Heart left ventricle (tissue), 16 donors: Measurements from ENCODE around the gene PFKFB3. TPM values are rescaled to one million over a fixed set of nuclear protein-coding genes. Genes with fewer than 3 reads are reported as not detected.

ENCODE experiments used
- ATAC-seq, 4 donors: fragments of 200-7000 bp; cut with Tn5 transposase; one replicate each; pipeline ENCODE4 v1.9.1; 2020 to 2022; ENCODE audit warnings: moderate library complexity in 4 of 4, mild to moderate bottlenecking in 3 of 4, moderate number of reproducible peaks in 1 of 4
- DNase-seq, 5 donors: peaks; one replicate each; pipeline ENCODE4 v3.0.0-alpha.2; 2020
- H3K27ac ChIP-seq, 12 donors: fragments of 200-600 bp; sonication (generic) in 4 of 12; one replicate each; pipeline versions ENCODE4 v1.5.0 to v1.8.0; 2016 to 2022; ENCODE audit warnings: mild to moderate bottlenecking in 2 of 12
- H3K27me3 ChIP-seq, 9 donors: fragments of 200-600 bp; sonication (generic) in 2 of 9; one replicate each; pipeline versions ENCODE4 v1.5.1 to v1.8.0; 2016 to 2022; ENCODE audit warnings: mild to moderate bottlenecking in 3 of 9
- H3K36me3 ChIP-seq, 9 donors: fragments of 200-600 bp; sonication (generic) in 2 of 9; one replicate each; pipeline versions ENCODE4 v1.5.0 to v1.8.0; 2018 to 2022; ENCODE audit warnings: mild to moderate bottlenecking in 2 of 9
- H3K4me1 ChIP-seq, 12 donors: fragments of 200-600 bp; sonication (generic) in 4 of 12; one replicate each; pipeline versions ENCODE4 v1.5.0 to v1.8.0; 2016 to 2022; ENCODE audit warnings: mild to moderate bottlenecking in 3 of 12
- H3K4me3 ChIP-seq, 12 donors: fragments of 200-600 bp; sonication (generic) in 4 of 12; one replicate each; pipeline versions ENCODE4 v1.5.0 to v1.8.0; 2017 to 2022; ENCODE audit warnings: mild to moderate bottlenecking in 9 of 12, moderate library complexity in 4 of 12
- H3K9me3 ChIP-seq, 12 donors: fragments of 200-600 bp; sonication (generic) in 4 of 12; one replicate each; pipeline versions ENCODE4 v1.5.0 to v1.8.0; 2016 to 2022; ENCODE audit warnings: mild to moderate bottlenecking in 1 of 12
- CTCF ChIP-seq, 12 donors: fragments of 200-600 bp; sonication (generic) in 4 of 12; IDR thresholded peaks; one replicate each; pipeline versions ENCODE4 v1.5.0 to v1.8.0; 2018 to 2022; ENCODE audit warnings: antibody characterized with exemption in 12 of 12, mild to moderate bottlenecking in 5 of 12
- POLR2A ChIP-seq, 2 donors: fragments of 450-650 bp; IDR thresholded peaks; one replicate each; pipeline ENCODE4 v1.6.1; 2017; ENCODE audit warnings: antibody characterized with exemption in 2 of 2, mild to moderate bottlenecking in 2 of 2, moderate library complexity in 2 of 2
- WGBS, 4 donors: extraction: QIAGEN DNeasy Blood & Tissue Kit in 2 of 4; methylation state at CpG; one replicate each; pipeline versions ENCODE4 v1.1.5 to v1.1.7; 2013 to 2018; 5-methylcytosine and 5-hydroxymethylcytosine counted together
- intact Hi-C, 10 donors: fragments of 100-400 bp; cut with DNase I; formaldehyde crosslinking; loops; one replicate each; pipeline versions ENCODE4 v1.11.1 to v1.14.2; 2022
- polyA plus RNA-seq, 2 donors: library from polyadenylated mRNA; stranded (reverse); fragments of 200-250 nt; gene quantifications; one replicate each; pipeline ENCODE4 v1.2.3, GENCODE V29; 2013
- total RNA-seq, 9 donors: library from RNA; depleted of rRNA in 2 of 9; stranded (reverse); fragments of >200 nt in 2 of 9; fragmentation: NEBNext Ultra II Directional in 3 of 9; extraction: Animal tissue kit (Norgen Biotek cat#: 25700) in 3 of 9; gene quantifications; one replicate each; pipeline versions ENCODE4 v1.1.0 to v1.2.4, GENCODE V29; 2016 to 2023
- donor health status: ischemic (EF 13 %, LVEDD 7.1; RV severe dilation, severe dysfunction).
- donor health status: healthy with polysubstance abuse.
- donor health status: DM: no; HTN: yes; CAD: no.
- donor health status: DM: no; HTN: no; CAD: no.
- donor health status: ischemic (EF 25% LVEDD 6.9; RV normal size, moderate dysfunction).
- donor health status: ischemic (EF 25% LVEDD 5.7; RV mildly dilated, moderate dysfunction).
- donor health status: healthy.
- donor health status: DM: yes; HTN: yes; CAD: no.
- donor health status: ischemic (EF 35%, LVEDD 5.7; RV mildly dilated, moderate dysfunction).
- donor health status: nonischemic (EF 11% LVEDD 7.7; RV severe dilation, severe dysfunction).
- donor health status: DM: yes; HTN: yes; CAD: no.
- donor health status: PGD.
- donor health status: ischemic (EF 29% LVEDD 5.4; RV normal size, mild dysfunction).
- donor health status: nonischemic (EF 23%, LVEDD 6.1; RV moderate dilation, normal function).

The PFKFB3 gene
- total and polyA plus RNA-seq, 11 donors, result 6.2 to 53.1 (median 13.4) TPM

- Histone ChIP-seq H3K9me3 (peaks cover 0 to 2% (median 0%) of the 10 kb centered on the region in 12 donors), H3K27ac (no peak overlapping the region), H3K4me3 (no peak overlapping the region), H3K36me3 (no peaks in the 10 kb centered on the region), H3K4me1 (peaks cover 0 to 48% (median 0%) of the 10 kb centered on the region in 12 donors), H3K27me3 (no peaks in the 10 kb centered on the region)
- ATAC-seq, result no peak
- TF ChIP-seq POLR2A (IDR thresholded peaks at IDR 0.05), result no peak
- TF ChIP-seq CTCF (IDR thresholded peaks at IDR 0.05), result no peak
- WGBS, 4 donors, result 42 to 59% (median 54%) methylated on average over 3 of the region's 3 CpGs
- no peak for DNase-seq
- intact Hi-C loops, result no loop called here
Observed at GRCh38 chr10:6296828-6297251, 94.1 kb downstream of the PFKFB3 start.

GRCh38 chr10:6297522-6297921, 94.8 kb downstream of the PFKFB3 start:
- WGBS, 4 donors, result 80 to 85% (median 82%) methylated on average over 7 of the region's 7 CpGs
- no peak for ATAC-seq
- TF ChIP-seq POLR2A (IDR thresholded peaks at IDR 0.05) (no peak), CTCF (IDR thresholded peaks at IDR 0.05) (no peak)
- intact Hi-C loops, result no loop called here
- H3K9me3 ChIP-seq, result peaks cover 0 to 2% (median 0%) of the 10 kb centered on the region in 12 donors
- H3K27me3 ChIP-seq, result no peaks in the 10 kb centered on the region
- peaks cover 0 to 44% (median 0%) of the 10 kb centered on the region in 12 donors for H3K4me1 ChIP-seq
- no peak overlapping the region for H3K27ac ChIP-seq
- no peaks in the 10 kb centered on the region for H3K36me3 ChIP-seq
- H3K4me3 ChIP-seq, result no peak overlapping the region
- no peak for DNase-seq

DNA sequence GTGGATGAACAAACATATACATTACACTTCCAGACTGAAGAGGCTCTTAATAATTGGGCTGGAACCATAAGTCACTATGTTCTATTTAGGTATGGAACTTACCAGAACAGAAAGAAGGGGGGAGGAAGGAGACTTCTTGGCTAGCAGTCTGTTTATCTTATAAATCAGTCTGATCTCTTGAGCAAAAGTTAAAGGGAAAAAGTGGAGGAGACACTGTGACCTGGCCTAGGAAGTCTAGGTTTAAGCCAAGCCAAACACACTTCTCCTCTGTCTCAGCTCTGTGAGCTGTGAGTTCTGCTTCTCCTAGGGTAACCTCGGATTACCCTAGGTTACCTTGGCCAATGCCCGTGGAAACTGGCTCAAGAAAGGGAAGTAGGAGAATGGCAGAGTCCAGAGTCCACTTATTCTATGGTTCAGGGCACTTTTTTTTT, 95.2 kb downstream of the PFKFB3 start:
- no peak overlapping the region for H3K27ac ChIP-seq
- 46 to 85% (median 72%) methylated on average over 2 of the region's 2 CpGs for WGBS, 4 donors
- H3K4me3 ChIP-seq, result no peak overlapping the region
- H3K9me3 ChIP-seq, result peaks cover 0 to 2% (median 0%) of the 10 kb centered on the region in 12 donors
- TF ChIP-seq POLR2A (IDR thresholded peaks at IDR 0.05) (no peak), CTCF (IDR thresholded peaks at IDR 0.05) (no peak)
- no peak for DNase-seq
- intact Hi-C loops, result no loop called here
- H3K27me3 ChIP-seq, result no peaks in the 10 kb centered on the region
- H3K4me1 ChIP-seq, result peaks cover 0 to 39% (median 0%) of the 10 kb centered on the region in 12 donors
- peak in 1 of 4 donors; percentile 36 for ATAC-seq
- H3K36me3 ChIP-seq, result no peaks in the 10 kb centered on the region

- H3K27ac ChIP-seq, result no peak overlapping the region
Observed at GRCh38 chr10:6298428-6298827, 95.7 kb downstream of the PFKFB3 start.

More at GRCh38 chr10:6298428-6298827, 95.7 kb downstream of the PFKFB3 start:
- peaks cover 0 to 36% (median 0%) of the 10 kb centered on the region in 12 donors for H3K4me1 ChIP-seq
- intact Hi-C loops, result no loop called here
- DNase-seq (no peak), ATAC-seq (no peak)
- H3K4me3 ChIP-seq, result no peak overlapping the region
- no peaks in the 10 kb centered on the region for H3K36me3 ChIP-seq
- H3K27me3 ChIP-seq, result no peaks in the 10 kb centered on the region
- WGBS, 4 donors, result 95 to 98% (median 98%) methylated on average over 5 of the region's 5 CpGs
- TF ChIP-seq CTCF (IDR thresholded peaks at IDR 0.05), result no peak
- no peak for TF ChIP-seq POLR2A (IDR thresholded peaks at IDR 0.05)
- H3K9me3 ChIP-seq, result peaks cover 0 to 2% (median 0%) of the 10 kb centered on the region in 12 donors
